Endodermal cell (in vitro differentiated cells): ENCODE measurements around the gene RERE. TPM values are rescaled to one million over a fixed set of nuclear protein-coding genes. Genes with fewer than 3 reads are reported as not detected.
A peak's percentile ranks its signal among the peaks of the same experiment; 100 is the strongest.

Source experiments
- DNase-seq: peaks from one replicate; pipeline ENCODE4 v3.0.0-alpha.2; 2017
- H3K27ac ChIP-seq: 2 replicates; pipeline ENCODE4 v1.5.1; 2013; ENCODE audit warnings: mild to moderate bottlenecking, low read depth, low read length, moderate library complexity
- H3K27me3 ChIP-seq: 2 replicates; pipeline ENCODE4 v1.6.1; 2013; ENCODE audit warnings: mild to moderate bottlenecking, low read length, moderate library complexity; ENCODE audit not compliant: insufficient read depth, control insufficient read depth, poor library complexity, severe bottlenecking
- H3K36me3 ChIP-seq: 2 replicates; pipeline ENCODE4 v1.7.0; 2013; ENCODE audit warnings: mild to moderate bottlenecking, low read length, moderate library complexity; ENCODE audit not compliant: control insufficient read depth, insufficient read depth
- H3K4me1 ChIP-seq: one replicate; pipeline ENCODE4 v1.7.0; 2013; ENCODE audit warnings: low read length; ENCODE audit not compliant: control insufficient read depth, insufficient read depth
- H3K4me3 ChIP-seq: 2 replicates; pipeline ENCODE4 v1.5.1; 2013; ENCODE audit warnings: mild to moderate bottlenecking, low read length, moderate library complexity
- H3K9ac ChIP-seq: 2 replicates; pipeline ENCODE4 v1.6.1; 2013; ENCODE audit warnings: mild to moderate bottlenecking, low read length, moderate library complexity; ENCODE audit not compliant: poor library complexity, severe bottlenecking; ENCODE audit errors: extremely low read depth
- H3K9me3 ChIP-seq: 2 replicates; pipeline ENCODE4 v1.6.1; 2013; ENCODE audit warnings: mild to moderate bottlenecking, low read length, moderate library complexity; ENCODE audit not compliant: control insufficient read depth
- H3K27ac Mint-ChIP-seq: 2 replicates; pipeline ENCODE4 v1.8.0; 2020; ENCODE audit warnings: mixed read lengths
- H3K27me3 Mint-ChIP-seq: 2 replicates; pipeline ENCODE4 v1.8.0; 2021; ENCODE audit warnings: mild to moderate bottlenecking, mixed read lengths; ENCODE audit not compliant: insufficient read depth
- H3K36me3 Mint-ChIP-seq: 2 replicates; pipeline ENCODE4 v1.8.0; 2020; ENCODE audit warnings: low read depth, mixed read lengths
- H3K4me1 Mint-ChIP-seq: 2 replicates; pipeline ENCODE4 v1.8.0; 2020; ENCODE audit warnings: mixed read lengths
- H3K4me3 Mint-ChIP-seq: 2 replicates; pipeline ENCODE4 v1.8.0; 2020; ENCODE audit warnings: mild to moderate bottlenecking, moderate library complexity, mixed read lengths
- H3K9me3 Mint-ChIP-seq: 2 replicates; pipeline ENCODE4 v1.8.0; 2020; ENCODE audit warnings: mild to moderate bottlenecking, mixed read lengths
- CTCF ChIP-seq: fragments of 200-600 bp; sonication (generic); conservative IDR thresholded peaks from 2 replicates; pipeline ENCODE4 v1.5.0; 2021; ENCODE audit warnings: antibody characterized with exemption, mild to moderate bottlenecking
- WGBS, 2 experiments: methylation state at CpG; one replicate each; pipeline versions ENCODE4 v1.1.5 to v1.1.7; 2013; ENCODE audit warnings: missing lambda C conversion rate in 2 of 2, mixed read lengths in 1 of 2; ENCODE audit not compliant: insufficient coverage in 1 of 2, insufficient read length in 1 of 2; 5-methylcytosine and 5-hydroxymethylcytosine counted together
- total RNA-seq, 2 donors: library from RNA; stranded (reverse); fragmentation: NEBNext Ultra II Directional in 1 of 2; extraction: Animal tissue kit (Norgen Biotek cat#: 25700) in 1 of 2; gene quantifications; 2 replicates in 1 of 2; 3 replicates in 1 of 2; pipeline ENCODE4 v1.2.1, GENCODE V29; 2021

RERE gene
- total RNA-seq, 2 donors from 2014 or later, result 159 to 179 TPM

GRCh38 chr1:8745346-8745745 lies 72.1 kb downstream of the RERE start:
- Mint-ChIP-seq H3K36me3 (peaks cover 16% of the 10 kb centered on the region), H3K4me3 (no peak overlapping the region), H3K4me1 (peaks cover 18% of the 10 kb centered on the region), H3K27ac (no peak overlapping the region), H3K27me3 (no peaks in the 10 kb centered on the region), H3K9me3 (no peaks in the 10 kb centered on the region)
- no peak overlapping the region for H3K27ac ChIP-seq
- no peak for DNase-seq
- peaks cover 11% of the 10 kb centered on the region for H3K36me3 ChIP-seq
- TF ChIP-seq CTCF, result no peak
- no peak overlapping the region for H3K9ac ChIP-seq
- no peak overlapping the region for H3K4me3 ChIP-seq
- 95 to 97% methylated on average over 6 of the region's 6 CpGs for WGBS, 2 experiments
- H3K4me1 ChIP-seq, result no peaks in the 10 kb centered on the region
- H3K27me3 ChIP-seq, result no peaks in the 10 kb centered on the region
- peaks cover 9% of the 10 kb centered on the region for H3K9me3 ChIP-seq

GRCh38 chr1:8742022-8742924 lies 75.2 kb downstream of the RERE start:
- H3K27ac ChIP-seq, result no peak overlapping the region
- no peaks in the 10 kb centered on the region for H3K4me1 ChIP-seq
- H3K9me3 ChIP-seq, result peaks cover 28% of the 10 kb centered on the region
- Mint-ChIP-seq H3K4me1 (peaks cover 14% of the 10 kb centered on the region), H3K36me3 (peaks cover 28% of the 10 kb centered on the region), H3K27me3 (no peaks in the 10 kb centered on the region), H3K9me3 (peaks cover 22% of the 10 kb centered on the region), H3K4me3 (no peak overlapping the region), H3K27ac (no peak overlapping the region)
- no peak for DNase-seq
- peaks cover 22% of the 10 kb centered on the region for H3K36me3 ChIP-seq
- TF ChIP-seq CTCF, result no peak
- no peaks in the 10 kb centered on the region for H3K27me3 ChIP-seq
- no peak overlapping the region for H3K9ac ChIP-seq
- H3K4me3 ChIP-seq, result no peak overlapping the region
- 92 to 100% methylated on average over 4 to 6 of the region's 6 CpGs for WGBS, 2 experiments

GRCh38 chr1:8740034-8740449 lies 77.4 kb downstream of the RERE start:
- Mint-ChIP-seq H3K27me3 (no peaks in the 10 kb centered on the region), H3K4me1 (peaks cover 5% of the 10 kb centered on the region), H3K36me3 (peaks cover 46% of the 10 kb centered on the region), H3K27ac (no peak overlapping the region), H3K9me3 (peaks cover 27% of the 10 kb centered on the region), H3K4me3 (no peak overlapping the region)
- no peak for TF ChIP-seq CTCF
- no peak for DNase-seq
- H3K4me3 ChIP-seq, result peak overlapping the region; percentile 16
- no peak overlapping the region for H3K9ac ChIP-seq
- no peaks in the 10 kb centered on the region for H3K4me1 ChIP-seq
- H3K27me3 ChIP-seq, result no peaks in the 10 kb centered on the region
- peaks cover 41% of the 10 kb centered on the region for H3K9me3 ChIP-seq
- peaks cover 36% of the 10 kb centered on the region for H3K36me3 ChIP-seq
- no peak overlapping the region for H3K27ac ChIP-seq
